ENCODE measurements around the gene RTP4. TPM values are rescaled to one million over a fixed set of nuclear protein-coding genes. Genes with fewer than 3 reads are reported as not detected.

Gene RTP4
- total RNA-seq, 1 experiment from 2014 or later = 2.5 TPM

GRCh38 chr3:187328691-187329090, 39.5 kb upstream of the RTP4 start:
- Histone ChIP-seq H3K27me3 (ENCODE audit: control insufficient read depth, insufficient read depth, low read length) (no peaks in the 10 kb centered on the region), H3K27ac (ENCODE audit: low read length) (no peak overlapping the region), H3K9me3 (ENCODE audit: control insufficient read depth, insufficient read depth, low read depth, low read length) (no peaks in the 10 kb centered on the region), H3K4me3 (ENCODE audit: low read depth in 2 of 2, low read length in 2 of 2) (no peak overlapping the region), H3K4me1 (ENCODE audit: control insufficient read depth, insufficient read depth, low read length) (no peaks in the 10 kb centered on the region), H3K36me3 (ENCODE audit: control insufficient read depth, insufficient read depth, low read length) (no peaks in the 10 kb centered on the region)
- TF ChIP-seq CTCF (IDR thresholded peaks at IDR 0.05) (no peak), SIN3A (IDR thresholded peaks at IDR 0.05; ENCODE audit: borderline replicate concordance, insufficient read depth, low read depth, low read length) (no peak), POLR2AphosphoS5 (IDR thresholded peaks at IDR 0.05; ENCODE audit: low read depth, low read length) (no peak), REST (IDR thresholded peaks at IDR 0.05; ENCODE audit: insufficient read depth in 1 of 2, low read depth in 2 of 2, low read length in 1 of 2) (no peak), TCF7L2 (IDR thresholded peaks at IDR 0.05; ENCODE audit: low read depth, low read length) (no peak)
- in situ Hi-C loops (cut with HindIII; ENCODE audit: low pct_unique_long_range_greater_than_20kb, low sequenced_read_pairs) = no loop called here
- ChIA-PET POLR2A (no interaction called here), CTCF (interaction anchor here (1.1 kb wide), 1 partner anchor 351 kb away, joined by 3 read pairs; no protein-coding TSS in a partner anchor)
- intact Hi-C loops (cut with micrococcal nuclease; ENCODE audit: unreplicated experiment) = no loop called here
- BruUV-seq (replicated peaks) = no TSS peak
- ATAC-seq (no peak), DNase-seq (ENCODE audit: low read depth, low spot score) (no peak)

- no peak for DNase-seq (ENCODE audit: low read depth, low spot score)
- Histone ChIP-seq H3K4me1 (ENCODE audit: control insufficient read depth, insufficient read depth, low read length) (no peaks in the 10 kb centered on the region), H3K4me3 (ENCODE audit: low read depth in 2 of 2, low read length in 2 of 2) (no peak overlapping the region), H3K36me3 (ENCODE audit: control insufficient read depth, insufficient read depth, low read length) (no peaks in the 10 kb centered on the region), H3K27ac (ENCODE audit: low read length) (no peak overlapping the region), H3K9me3 (ENCODE audit: control insufficient read depth, insufficient read depth, low read depth, low read length) (no peaks in the 10 kb centered on the region), H3K27me3 (ENCODE audit: control insufficient read depth, insufficient read depth, low read length) (no peaks in the 10 kb centered on the region)
- in situ Hi-C loops (cut with HindIII; ENCODE audit: low pct_unique_long_range_greater_than_20kb, low sequenced_read_pairs) (no loop called here), intact Hi-C loops (cut with micrococcal nuclease; ENCODE audit: unreplicated experiment) (no loop called here)
- ChIA-PET POLR2A (no interaction called here), CTCF (no interaction called here)
- no TSS peak for BruUV-seq (replicated peaks)
- no peak for TF ChIP-seq SIN3A (IDR thresholded peaks at IDR 0.05; ENCODE audit: borderline replicate concordance, insufficient read depth, low read depth, low read length)
- TF ChIP-seq TCF7L2 (IDR thresholded peaks at IDR 0.05; ENCODE audit: low read depth, low read length) = no peak
- TF ChIP-seq CTCF (IDR thresholded peaks at IDR 0.05) = no peak
- no peak for TF ChIP-seq POLR2AphosphoS5 (IDR thresholded peaks at IDR 0.05; ENCODE audit: low read depth, low read length)
- TF ChIP-seq REST (IDR thresholded peaks at IDR 0.05; ENCODE audit: insufficient read depth in 1 of 2, low read depth in 2 of 2, low read length in 1 of 2) = no peak
- no peak for ATAC-seq
Observed at GRCh38 chr3:187334904-187335303, 33.3 kb upstream of the RTP4 start.
